Uterus (tissue), 4 donors: Measurements from ENCODE around the gene MED10. TPM values are rescaled to one million over a fixed set of nuclear protein-coding genes. Genes with fewer than 3 reads are reported as not detected.

ENCODE experiments used
- DNase-seq, 2 donors: peaks; one replicate each; pipeline ENCODE4 v3.0.0-alpha.2; 2019 to 2020
- H3K27ac ChIP-seq, 2 donors: fragments of 200-600 bp; sonication (generic); 1 replicate in 1 of 2; 2 replicates in 1 of 2; pipeline ENCODE4 v1.5.1; 2016 to 2018
- H3K27me3 ChIP-seq, 2 donors: fragments of 200-600 bp; sonication (generic); one replicate each; pipeline ENCODE4 v1.5.1; 2018 to 2019; ENCODE audit warnings: control low read depth in 1 of 2
- H3K36me3 ChIP-seq, 2 donors: fragments of 200-600 bp; sonication (generic); one replicate each; pipeline ENCODE4 v1.5.1; 2019; ENCODE audit warnings: control low read depth in 1 of 2
- H3K4me1 ChIP-seq, 2 donors: fragments of 200-600 bp; sonication (generic); one replicate each; pipeline ENCODE4 v1.5.1; 2018 to 2019; ENCODE audit warnings: control low read depth in 1 of 2
- H3K4me3 ChIP-seq, 2 donors: fragments of 200-600 bp; sonication (generic); 1 replicate in 1 of 2; 2 replicates in 1 of 2; pipeline ENCODE4 v1.5.1; 2018 to 2019; ENCODE audit warnings: mild to moderate bottlenecking in 1 of 2
- H3K9me3 ChIP-seq, 2 donors: fragments of 200-600 bp; sonication (generic); one replicate each; pipeline ENCODE4 v1.5.1; 2019; ENCODE audit warnings: control low read depth in 1 of 2
- CTCF ChIP-seq, 4 experiments: fragments of 200-600 bp in 2 of 4; fragments of 450-650 bp in 2 of 4; sonication (generic) in 2 of 4; IDR thresholded peaks; one replicate each; pipeline ENCODE4 v1.5.1; 2016 to 2019; ENCODE audit warnings: antibody characterized with exemption in 4 of 4, mild to moderate bottlenecking in 2 of 4, moderate library complexity in 1 of 4
- POLR2A ChIP-seq, 2 donors: fragments of 450-650 bp; IDR thresholded peaks; one replicate each; pipeline ENCODE4 v1.6.1; 2016; ENCODE audit warnings: antibody characterized with exemption in 2 of 2, mild to moderate bottlenecking in 1 of 2, moderate library complexity in 1 of 2
- intact Hi-C: fragments of 100-400 bp; cut with DNase I; formaldehyde crosslinking; loops from one replicate; pipeline ENCODE4 v1.15.1; 2023; ENCODE audit warnings: low total_unique reads
- total RNA-seq, 4 donors: library from RNA; depleted of rRNA in 3 of 4; stranded (reverse); fragments of >200 nt in 3 of 4; gene quantifications; one replicate each; pipeline versions ENCODE4 v1.1.0 to v1.2.4, GENCODE V29; 2014 to 2023
- donor health status: DM: yes; HTN: yes; CAD: no.

MED10 gene
- 10 to 100 TPM in 3 of 4 donors, 1 to 10 TPM in 1; 5.1 to 32.6 (median 20.6) TPM for total RNA-seq

- intact Hi-C loops, result no loop called here
- TF ChIP-seq CTCF (IDR thresholded peaks at IDR 0.05) (no peak), POLR2A (IDR thresholded peaks at IDR 0.05) (peak; percentile 33 to 64)
- H3K27ac ChIP-seq, result peak within 1 kb of the TSS; percentile 81 to 88
- H3K27me3 ChIP-seq, result no peaks in the 10 kb centered on the region
- DNase-seq, result peak; percentile 95 to 97
- no peaks in the 10 kb centered on the region for H3K4me1 ChIP-seq
- peak within 1 kb of the TSS; percentile 84 to 97 for H3K4me3 ChIP-seq
- H3K9me3 ChIP-seq, result no peaks in the 10 kb centered on the region
- no peaks in the 10 kb centered on the region for H3K36me3 ChIP-seq
These were observed at the start of gene MED10 for GRCh38 chr5:6377905-6378765. TSS of gene MED10 (minus strand) at chr5:6378547. CDS start at chr5:6378483, 64 bp downstream.

GRCh38 chr5:6427694-6428093 lies 49.3 kb upstream of the MED10 start:
- intact Hi-C loops, result no loop called here
- Histone ChIP-seq H3K27ac (no peak overlapping the region), H3K27me3 (no peaks in the 10 kb centered on the region), H3K4me1 (no peaks in the 10 kb centered on the region), H3K36me3 (no peaks in the 10 kb centered on the region), H3K9me3 (no peaks in the 10 kb centered on the region), H3K4me3 (no peak overlapping the region)
- TF ChIP-seq POLR2A (IDR thresholded peaks at IDR 0.05) (no peak), CTCF (IDR thresholded peaks at IDR 0.05) (no peak)
- no peak for DNase-seq

GRCh38 chr5:6424700-6425099 lies 46.4 kb upstream of the MED10 start:
- Histone ChIP-seq H3K27ac (no peak overlapping the region), H3K4me3 (no peak overlapping the region), H3K9me3 (no peaks in the 10 kb centered on the region), H3K4me1 (no peaks in the 10 kb centered on the region), H3K36me3 (no peaks in the 10 kb centered on the region), H3K27me3 (no peaks in the 10 kb centered on the region)
- TF ChIP-seq POLR2A (IDR thresholded peaks at IDR 0.05), result no peak
- no peak for TF ChIP-seq CTCF (IDR thresholded peaks at IDR 0.05)
- no peak for DNase-seq
- intact Hi-C loops, result no loop called here

GRCh38 chr5:6424110-6424659 lies 45.8 kb upstream of the MED10 start:
- Histone ChIP-seq H3K27ac (no peak overlapping the region), H3K36me3 (no peaks in the 10 kb centered on the region), H3K9me3 (no peaks in the 10 kb centered on the region), H3K4me3 (no peak overlapping the region), H3K4me1 (no peaks in the 10 kb centered on the region), H3K27me3 (no peaks in the 10 kb centered on the region)
- no peak for DNase-seq
- TF ChIP-seq POLR2A (IDR thresholded peaks at IDR 0.05) (no peak), CTCF (IDR thresholded peaks at IDR 0.05) (no peak)
- intact Hi-C loops, result no loop called here
